HCT116 (cell line): ENCODE measurements around the gene GPC5.

Source experiments
- CTCF ChIP-seq, 3 experiments: fragments of 200-600 bp in 1 of 3; sonication (generic) in 1 of 3; IDR thresholded peaks in 2 of 3; conservative IDR thresholded peaks in 1 of 3; 2 replicates each; pipeline ENCODE4 v1.5.1; 2012 to 2017; ENCODE audit warnings: low read depth in 2 of 3, low read length in 2 of 3, antibody characterized with exemption in 1 of 3, borderline replicate concordance in 1 of 3, control low read depth in 1 of 3, mild to moderate bottlenecking in 1 of 3, mixed read lengths in 1 of 3, mixed run types in 1 of 3, moderate library complexity in 1 of 3; ENCODE audit not compliant: insufficient read depth in 1 of 3
- EZH2 ChIP-seq: fragments of 200-600 bp; sonication (generic); IDR thresholded peaks from 2 replicates; pipeline ENCODE4 v1.6.1; 2017; ENCODE audit warnings: antibody characterized with exemption, mixed run types
- POLR2A ChIP-seq: IDR thresholded peaks from 2 replicates; pipeline ENCODE4 v1.7.0; 2011; ENCODE audit warnings: borderline replicate concordance; ENCODE audit not compliant: insufficient read depth, insufficient read length; ENCODE audit errors: extremely low read depth
- RAD21 ChIP-seq: IDR thresholded peaks from 2 replicates; pipeline ENCODE4 v1.6.1; 2012; ENCODE audit warnings: low read depth, mild to moderate bottlenecking
- REST ChIP-seq: IDR thresholded peaks from 2 replicates; pipeline ENCODE4 v1.6.1; 2012; ENCODE audit warnings: low read depth

GRCh38 chr13:91580749-91581148 is 182.3 kb downstream of the GPC5 start:
- TF ChIP-seq REST (no peak), POLR2A (no peak), RAD21 (no peak), CTCF (IDR thresholded peaks at IDR 0.05 in 2 of 3, conservative IDR thresholded peaks at IDR 0.05 in 1 of 3; ENCODE audit: borderline replicate concordance in 1 of 3, insufficient read depth in 1 of 3, low read depth in 2 of 3, low read length in 2 of 3) (no peak), EZH2 (no peak)
